HG03139 (cell line): ENCODE data around the gene LHCGR.
"Not testable (repeated sequence)": the region's sequence is repeated elsewhere in the genome, so short reads cannot be mapped to it uniquely, and the experiment has no call there.

Experiments
- ATAC-seq: cut with Tn5 transposase; IDR thresholded peaks from one replicate; pipeline ENCODE4 v1.9.1; 2021; ENCODE audit not compliant: unreplicated experiment

Gene LHCGR

GRCh38 chr2:48749291-48750127 lies 6.0 kb downstream of the LHCGR start:
- ATAC-seq = peak; percentile 58

- ATAC-seq = no peak
These were observed 8.2 kb downstream of the LHCGR start for GRCh38 chr2:48747319-48747718.

DNA sequence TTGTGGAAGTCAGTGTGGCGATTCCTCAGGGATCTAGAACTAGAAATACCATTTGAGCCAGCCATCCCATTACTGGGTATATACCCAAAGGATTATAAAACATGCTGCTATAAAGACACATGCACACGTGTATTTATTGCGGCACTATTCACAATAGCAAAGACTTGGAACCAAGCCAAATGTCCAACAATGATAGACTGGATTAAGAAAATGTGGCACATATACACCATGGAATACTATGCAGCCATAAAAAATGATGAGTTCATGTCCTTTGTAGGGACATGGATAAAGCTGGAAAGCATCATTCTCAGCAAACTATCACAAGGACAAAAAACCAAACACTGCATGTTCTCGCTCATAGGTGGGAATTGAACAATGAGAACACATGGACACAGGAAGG lies 16.3 kb downstream of the LHCGR start:
- ATAC-seq = not testable (repeated sequence)

- ATAC-seq = no peak
These were observed 16.7 kb downstream of the LHCGR start for GRCh38 chr2:48738806-48739205.

GRCh38 chr2:48736251-48736650 lies 19.3 kb downstream of the LHCGR start:
- no peak for ATAC-seq

DNA sequence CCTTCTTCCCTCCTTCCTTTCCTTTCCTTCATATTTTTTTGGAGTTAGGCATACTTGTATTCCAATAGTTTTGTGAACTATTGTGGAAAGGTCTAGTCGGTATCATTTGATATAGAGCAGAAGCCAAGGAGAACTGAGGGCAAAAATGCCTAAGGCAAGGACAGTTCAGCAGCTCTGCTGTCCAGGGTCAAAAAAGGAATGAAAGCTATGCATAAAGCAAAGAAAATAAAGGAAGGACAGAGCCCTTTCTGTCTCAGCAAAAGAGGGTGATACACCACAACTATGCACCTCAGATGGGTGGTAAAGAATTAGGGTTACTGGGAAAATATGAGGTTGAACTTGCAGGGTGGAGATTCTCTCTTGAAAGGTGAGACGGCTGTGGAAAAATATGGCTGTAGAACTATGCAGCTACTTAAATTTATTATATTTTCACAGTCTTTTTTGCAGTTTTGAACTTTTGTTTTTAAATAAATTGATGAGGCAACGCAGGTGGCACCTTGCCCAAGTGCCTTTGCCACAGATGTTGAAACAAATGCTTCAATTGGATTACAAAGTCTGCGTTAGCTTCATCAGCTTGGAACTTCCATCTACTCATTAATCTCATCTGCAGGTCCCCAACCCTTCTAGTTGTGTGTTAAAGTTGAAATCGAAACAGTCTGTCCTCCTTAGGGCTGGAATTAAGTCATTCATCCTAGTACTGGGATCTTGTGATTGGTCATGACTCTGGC lies 20.8 kb downstream of the LHCGR start:
- no peak for ATAC-seq

DNA sequence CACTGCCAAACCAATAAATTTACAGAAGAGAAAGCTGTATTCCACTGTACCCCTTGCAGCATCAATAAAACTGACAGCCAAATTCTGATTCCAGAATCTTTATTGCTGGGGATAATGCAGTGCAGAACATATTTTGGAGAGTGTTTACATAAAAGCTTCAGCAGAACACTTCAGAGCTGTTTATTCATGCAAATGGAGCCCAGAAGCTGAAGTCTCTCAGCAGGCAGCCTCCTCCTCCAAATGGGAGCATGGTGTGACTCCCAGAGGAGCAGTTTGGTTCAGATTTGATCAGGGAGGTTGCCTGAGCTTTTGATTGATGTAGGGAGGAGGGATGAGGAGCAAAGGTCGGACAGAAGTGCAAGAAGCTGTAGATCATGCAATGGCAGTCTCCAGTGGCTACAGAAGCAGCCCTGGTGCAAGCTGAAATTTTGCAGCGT lies 22.4 kb downstream of the LHCGR start:
- ATAC-seq = no peak

DNA sequence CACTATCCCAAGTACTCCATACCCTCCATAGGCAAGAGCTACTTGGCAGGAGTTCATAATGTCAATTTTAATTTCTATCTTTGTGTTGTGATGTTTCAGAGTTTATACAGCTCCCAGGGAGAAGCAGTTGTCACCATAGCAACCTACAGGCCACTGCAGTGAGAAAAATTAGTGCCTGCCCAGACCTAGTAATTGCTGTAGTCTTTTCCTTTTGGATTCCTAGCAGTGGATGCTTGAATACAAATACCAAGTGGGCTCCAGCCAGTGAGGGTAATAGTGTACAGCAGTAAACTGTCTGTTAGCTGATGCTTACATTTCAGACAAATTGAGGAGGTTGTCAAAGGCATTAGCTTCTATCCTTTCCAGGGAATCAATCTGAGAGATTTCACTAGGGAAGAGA lies 26.7 kb downstream of the LHCGR start:
- ATAC-seq = no peak

DNA sequence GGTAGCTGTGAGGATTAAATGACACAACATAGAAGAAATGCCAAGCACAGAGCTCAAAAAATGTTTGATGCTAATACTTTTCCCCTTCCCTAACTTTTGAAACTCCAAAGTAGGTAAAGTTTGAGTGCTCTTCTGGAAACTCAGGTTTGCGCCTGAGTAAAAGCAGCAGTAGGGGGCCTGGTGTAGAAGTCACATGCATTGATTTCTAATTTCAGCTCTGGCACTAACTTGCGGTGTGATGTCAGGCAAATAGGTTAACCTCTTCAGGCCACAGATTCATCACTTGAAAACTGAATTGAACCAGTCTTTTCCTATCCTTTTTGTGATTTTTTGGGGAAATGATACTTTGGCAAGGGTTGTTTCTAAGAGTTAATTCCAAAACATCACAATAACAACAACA lies 27.2 kb downstream of the LHCGR start:
- no peak for ATAC-seq

GRCh38 chr2:48727560-48727959 lies 28.0 kb downstream of the LHCGR start:
- ATAC-seq = no peak

GRCh38 chr2:48725696-48726494 lies 29.6 kb downstream of the LHCGR start:
- no peak for ATAC-seq

DNA sequence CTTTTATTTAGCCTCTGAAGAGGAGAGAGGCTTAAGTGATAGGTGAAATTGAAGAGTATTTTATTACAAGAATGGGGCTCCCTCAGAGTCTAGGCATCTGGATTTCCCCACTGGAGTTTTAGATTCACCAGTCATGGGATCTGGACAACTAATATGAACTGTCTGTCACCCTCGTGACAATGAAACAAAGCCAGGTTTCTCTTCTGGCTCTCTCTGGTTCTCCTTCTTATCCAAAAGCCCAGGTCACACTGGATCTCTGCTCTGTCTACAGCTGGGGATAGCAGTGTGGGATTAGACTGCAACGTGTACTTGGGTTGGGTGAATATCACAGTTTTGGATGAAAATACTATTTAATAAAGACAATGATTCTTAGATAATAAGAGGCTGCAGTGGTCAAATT lies 31.2 kb downstream of the LHCGR start:
- ATAC-seq = no peak

GRCh38 chr2:48723129-48723528 lies 32.4 kb downstream of the LHCGR start:
- ATAC-seq = no peak

- no peak for ATAC-seq
These were observed 33.1 kb downstream of the LHCGR start for GRCh38 chr2:48722391-48722790.

- ATAC-seq = no peak
These were observed 34.4 kb downstream of the LHCGR start for GRCh38 chr2:48721158-48721557.

- ATAC-seq = no peak
These were observed 35.9 kb downstream of the LHCGR start for GRCh38 chr2:48719480-48720177.

DNA sequence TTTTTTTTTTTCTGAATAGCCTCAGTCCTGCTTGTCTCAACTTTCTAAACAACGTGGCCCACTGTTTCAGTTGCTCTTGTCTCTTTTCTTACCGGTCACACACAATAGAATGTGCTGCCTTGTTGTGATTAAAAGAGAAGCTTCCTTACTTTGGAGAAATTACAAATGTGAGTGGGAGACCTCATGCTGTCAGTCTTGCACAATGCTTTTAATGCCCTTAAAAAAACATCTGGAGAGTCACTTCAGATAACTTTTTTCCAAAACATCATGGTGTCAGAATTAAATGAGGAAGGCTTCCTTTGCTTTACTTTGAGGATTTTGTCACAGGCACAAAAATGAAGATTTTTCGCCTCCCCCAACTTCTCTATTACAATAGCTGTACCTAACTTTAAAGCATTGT lies 37.7 kb downstream of the LHCGR start:
- ATAC-seq = no peak

DNA sequence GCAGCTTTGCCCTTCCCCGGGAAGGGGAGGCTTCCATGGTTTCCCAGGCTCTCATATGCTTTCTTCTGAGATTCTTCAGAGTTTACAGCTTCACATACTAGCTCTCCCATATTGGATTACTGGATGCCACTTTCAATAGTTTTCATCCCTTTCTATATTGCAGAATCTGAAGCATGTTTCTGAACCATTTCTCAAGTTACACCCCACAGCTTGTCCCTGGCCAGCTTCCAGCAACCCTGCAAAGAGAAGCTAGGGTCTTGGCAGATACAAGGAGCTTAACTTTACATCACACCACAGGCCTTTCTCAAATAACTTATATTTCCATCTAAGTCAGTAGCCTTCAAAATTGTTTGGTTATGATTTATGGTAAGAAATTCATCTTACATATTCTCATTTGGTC lies 39.6 kb downstream of the LHCGR start:
- ATAC-seq = no peak

GRCh38 chr2:48715042-48715899 lies 40.3 kb downstream of the LHCGR start:
- ATAC-seq = no peak

- no peak for ATAC-seq
These were observed 41.3 kb downstream of the LHCGR start for GRCh38 chr2:48714245-48714644.
